GM12878 (cell line): ENCODE data around the gene C19orf18. TPM values are rescaled to one million over a fixed set of nuclear protein-coding genes. Genes with fewer than 3 reads are reported as not detected.

ENCODE experiments used
- ATF2 ChIP-seq: IDR thresholded peaks from 2 replicates; pipeline ENCODE4 v1.6.1; 2012; ENCODE audit warnings: low read length, inconsistent platforms
- BRCA1 ChIP-seq: IDR thresholded peaks from 2 replicates; pipeline ENCODE4 v1.6.1; 2011; ENCODE audit warnings: low read depth, low read length, improper control_type of control experiment
- CBFB ChIP-seq: IDR thresholded peaks from 2 replicates; pipeline ENCODE4 v1.6.1; 2016; ENCODE audit warnings: antibody characterized with exemption, low read depth
- CEBPB ChIP-seq, 2 experiments: fragments of 150-350 bp in 1 of 2; IDR thresholded peaks; 2 replicates each; pipeline ENCODE4 v1.6.1; 2012 to 2014; ENCODE audit warnings: low read depth in 2 of 2, low read length in 2 of 2, borderline replicate concordance in 1 of 2, inconsistent platforms in 1 of 2
- CREB1 ChIP-seq: IDR thresholded peaks from 2 replicates; pipeline ENCODE4 v1.6.1; 2012; ENCODE audit warnings: low read depth, mild to moderate bottlenecking, inconsistent platforms
- CTCF ChIP-seq, 3 experiments: IDR thresholded peaks in 2 of 3; conservative IDR thresholded peaks in 1 of 3; 2 replicates each; pipeline ENCODE4 v1.5.1; 2011; ENCODE audit warnings: low read depth in 3 of 3, low read length in 3 of 3, mild to moderate bottlenecking in 3 of 3, control low read depth in 2 of 3, moderate library complexity in 2 of 3, inconsistent platforms in 1 of 3, mixed read lengths in 1 of 3; ENCODE audit not compliant: control insufficient read depth in 2 of 3, insufficient read depth in 1 of 3; ENCODE audit errors: extremely low read depth in 1 of 3
- EED ChIP-seq: sonication (generic); IDR thresholded peaks from 2 replicates; pipeline ENCODE4 v1.6.1; 2016; ENCODE audit warnings: antibody characterized with exemption, low read depth
- GATAD2B ChIP-seq: fragments of 450-650 bp; conservative IDR thresholded peaks from 2 replicates; pipeline ENCODE4 v1.6.1; 2017; ENCODE audit warnings: low read depth, mild to moderate bottlenecking, moderate library complexity
- JUND ChIP-seq: IDR thresholded peaks from 2 replicates; pipeline ENCODE4 v1.6.1; 2012; ENCODE audit warnings: low read depth, mild to moderate bottlenecking, low read length, improper control_type of control experiment, moderate library complexity
- MAX ChIP-seq: IDR thresholded peaks from 2 replicates; pipeline ENCODE4 v1.6.1; 2012; ENCODE audit warnings: low read depth, low read length, improper control_type of control experiment
- NFXL1 ChIP-seq: fragments of 450-650 bp; IDR thresholded peaks from 2 replicates; pipeline ENCODE4 v1.6.1; 2017; ENCODE audit warnings: antibody characterized with exemption, mild to moderate bottlenecking, borderline replicate concordance
- PKNOX1 ChIP-seq: fragments of 450-650 bp; IDR thresholded peaks from 2 replicates; pipeline ENCODE4 v1.6.1; 2016; ENCODE audit warnings: mild to moderate bottlenecking
- RB1 ChIP-seq: fragments of 450-650 bp; formaldehyde crosslinking; IDR thresholded peaks from 2 replicates; pipeline ENCODE4 v1.6.1; 2017; ENCODE audit warnings: mild to moderate bottlenecking, borderline replicate concordance
- STAT3 ChIP-seq: IDR thresholded peaks from 2 replicates; pipeline ENCODE4 v1.6.1; 2011; ENCODE audit warnings: low read depth, low read length, improper control_type of control experiment
- TBL1XR1 ChIP-seq: IDR thresholded peaks from 2 replicates; pipeline ENCODE4 v1.6.1; 2012; ENCODE audit warnings: low read depth, low read length, improper control_type of control experiment
- WRNIP1 ChIP-seq: IDR thresholded peaks from 2 replicates; pipeline ENCODE4 v1.6.1; 2011; ENCODE audit warnings: low read depth, low read length, improper control_type of control experiment, borderline replicate concordance
- ZNF687 ChIP-seq: fragments of 450-650 bp; IDR thresholded peaks from 2 replicates; pipeline ENCODE4 v1.6.1; 2017; ENCODE audit warnings: mild to moderate bottlenecking, moderate library complexity
- polyA plus RNA-seq, 11 experiments: library from polyadenylated mRNA; depleted of rRNA in 4 of 11; unstranded in 6 of 11; stranded (reverse) in 5 of 11; fragments of >200 nt; fragmentation: Nextera tagmentation in 4 of 11; fragmentation: Illumina TruSeq in 1 of 11; extraction: Ambion mirVana in 4 of 11; extraction: Trizol in 1 of 11; gene quantifications; 1 replicate in 1 of 11; 2 replicates in 10 of 11; pipeline versions ENCODE4 v1.2.1 to v1.2.3, GENCODE V29; 2011 to 2016; ENCODE audit warnings: inconsistent platforms in 2 of 11, missing spikeins in 2 of 11, low read depth in 1 of 11
- total RNA-seq, 4 experiments: library from RNA; depleted of rRNA in 3 of 4; stranded (reverse); fragments of >200 nt in 3 of 4; fragmentation: Illumina TruSeq in 1 of 4; extraction: Trizol in 1 of 4; gene quantifications; 2 replicates each; pipeline versions ENCODE4 v1.2.1 to v1.2.3, GENCODE V29; 2013 to 2021

C19orf18 gene
- total and polyA plus RNA-seq, 10 of the 15 experiments (the other 5 are each of a cell fraction or from before 2014, with no cell fraction given) = 0.12 to 0.29 (median 0.21) TPM; not detected in 7

- TF ChIP-seq JUND (no peak), TBL1XR1 (no peak), PKNOX1 (peak; percentile 83), CBFB (no peak), MAX (peak; percentile 51; the same call in 1 of the 2 replicates), STAT3 (no peak), RB1 (peak; percentile 85; the same call in 1 of the 2 replicates), CTCF (IDR thresholded peaks at IDR 0.05 in 2 of 3, conservative IDR thresholded peaks at IDR 0.05 in 1 of 3; ENCODE audit: control insufficient read depth in 2 of 3, extremely low read depth in 1 of 3, insufficient read depth in 1 of 3, low read depth in 3 of 3, low read length in 3 of 3) (peak; percentile 50 to 62 (median 54); a peak in 5 of 6 replicates), ATF2 (no peak), GATAD2B (0 out of 2 replicates have a peak, but pooled peaks have one; percentile 22), CREB1 (peak; percentile 62; the same call in 1 of the 2 replicates), BRCA1 (no peak), CEBPB (IDR thresholded peaks at IDR 0.05; ENCODE audit: borderline replicate concordance in 1 of 2, low read depth in 2 of 2, low read length in 2 of 2) (no peak), ZNF687 (no peak), WRNIP1 (no peak), NFXL1 (no peak), EED (no peak)
Measured at GRCh38 chr19:57947419-57948134, 26.8 kb downstream of the C19orf18 start, which contains the start of gene ZNF256 (continued).
